HEK293 (cell line): ENCODE results near the gene TMEM222.

ENCODE experiments used
- CTCF ChIP-seq: fragments of 450-650 bp; formaldehyde crosslinking; IDR thresholded peaks from 2 replicates; pipeline ENCODE4 v1.5.1; 2016; ENCODE audit warnings: missing biosample characterization, missing genetic modification characterization
- MZF1 ChIP-seq: fragments of 450-650 bp; formaldehyde crosslinking; IDR thresholded peaks from 2 replicates; pipeline ENCODE4 v1.5.1; 2017; ENCODE audit warnings: missing biosample characterization, missing genetic modification characterization, borderline replicate concordance
- SP3 ChIP-seq: fragments of 450-650 bp; formaldehyde crosslinking; IDR thresholded peaks from 2 replicates; pipeline ENCODE4 v1.5.1; 2016; ENCODE audit warnings: missing biosample characterization, missing genetic modification characterization
- ZNF121 ChIP-seq: fragments of 450-650 bp; formaldehyde crosslinking; IDR thresholded peaks from 2 replicates; pipeline ENCODE4 v1.5.1; 2016; ENCODE audit warnings: missing biosample characterization, missing genetic modification characterization
- ZNF16 ChIP-seq: fragments of 450-650 bp; formaldehyde crosslinking; IDR thresholded peaks from 2 replicates; pipeline ENCODE4 v1.5.1; 2016; ENCODE audit warnings: low read depth, missing biosample characterization, missing genetic modification characterization
- ZNF175 ChIP-seq: fragments of 450-650 bp; formaldehyde crosslinking; IDR thresholded peaks from 2 replicates; pipeline ENCODE4 v1.5.1; 2016; ENCODE audit warnings: missing biosample characterization, missing genetic modification characterization
- ZNF311 ChIP-seq: fragments of 450-650 bp; formaldehyde crosslinking; IDR thresholded peaks from 2 replicates; pipeline ENCODE4 v1.5.1; 2017; ENCODE audit warnings: missing biosample characterization, missing genetic modification characterization, borderline replicate concordance
- ZNF341 ChIP-seq: fragments of 450-650 bp; formaldehyde crosslinking; IDR thresholded peaks from 2 replicates; pipeline ENCODE4; 2016; ENCODE audit warnings: low read depth, missing biosample characterization, missing genetic modification characterization
- ZNF391 ChIP-seq: fragments of 450-650 bp; formaldehyde crosslinking; IDR thresholded peaks from 2 replicates; pipeline ENCODE4 v1.5.1; 2016; ENCODE audit warnings: low read depth, missing biosample characterization, missing genetic modification characterization, borderline replicate concordance

- no peak for TF ChIP-seq CTCF (tag by site-specific recombination)
- TF ChIP-seq ZNF121 (tag by site-specific recombination) = no peak
- no peak for TF ChIP-seq ZNF391 (tag by site-specific recombination)
- TF ChIP-seq ZNF175 = no peak
- TF ChIP-seq SP3 (tag by site-specific recombination) = no peak
- TF ChIP-seq ZNF16 (tag by site-specific recombination) = no peak
- no peak for TF ChIP-seq ZNF311 (tag by site-specific recombination)
- TF ChIP-seq MZF1 = no peak
- no peak for TF ChIP-seq ZNF341 (tag by site-specific recombination)
Observed at GRCh38 chr1:27360159-27361043, 38.4 kb downstream of the TMEM222 start.
